ENCODE data around the gene TXNDC5.
A peak's percentile ranks its signal among the peaks of the same experiment; 100 is the strongest.
"Not testable (repeated sequence)": the region's sequence is repeated elsewhere in the genome, so short reads cannot be mapped to it uniquely, and the experiment has no call there.

TXNDC5 gene

DNA sequence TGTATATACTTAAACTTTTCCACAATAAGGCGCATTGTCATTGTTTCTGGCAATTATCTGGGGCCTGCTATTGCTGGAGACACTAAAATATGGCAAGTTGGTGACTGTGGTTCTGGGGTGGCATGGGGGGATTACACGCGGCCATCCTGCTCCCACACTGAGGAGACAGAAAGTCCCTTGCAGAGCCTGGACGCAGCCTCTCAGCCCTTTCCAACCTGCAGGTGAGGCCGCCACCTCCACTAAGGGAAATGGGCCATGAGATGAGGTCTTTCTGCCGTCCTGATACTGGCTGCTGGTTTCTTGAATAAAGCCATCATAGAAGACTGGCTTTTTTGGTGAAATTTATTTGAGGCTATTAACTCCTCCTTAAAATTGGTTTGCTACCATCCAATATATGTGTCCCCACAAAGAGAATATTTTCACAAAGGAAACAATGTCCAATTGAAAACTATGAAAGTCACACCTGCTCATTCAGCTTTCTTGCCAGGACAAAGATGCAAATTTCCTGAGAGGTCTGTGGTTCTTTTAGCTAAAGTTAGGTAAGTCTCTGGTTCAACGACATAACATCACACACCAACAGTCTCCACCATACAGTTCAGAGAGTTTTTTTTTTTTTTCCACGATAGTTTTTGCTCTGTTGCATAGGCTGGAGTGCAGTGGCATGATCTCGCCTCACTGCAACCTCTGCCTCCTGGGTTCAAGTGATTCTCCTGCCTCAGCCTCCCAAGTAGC is 13.0 kb downstream of the TXNDC5 start:
- DNase-seq, result no peak

DNA sequence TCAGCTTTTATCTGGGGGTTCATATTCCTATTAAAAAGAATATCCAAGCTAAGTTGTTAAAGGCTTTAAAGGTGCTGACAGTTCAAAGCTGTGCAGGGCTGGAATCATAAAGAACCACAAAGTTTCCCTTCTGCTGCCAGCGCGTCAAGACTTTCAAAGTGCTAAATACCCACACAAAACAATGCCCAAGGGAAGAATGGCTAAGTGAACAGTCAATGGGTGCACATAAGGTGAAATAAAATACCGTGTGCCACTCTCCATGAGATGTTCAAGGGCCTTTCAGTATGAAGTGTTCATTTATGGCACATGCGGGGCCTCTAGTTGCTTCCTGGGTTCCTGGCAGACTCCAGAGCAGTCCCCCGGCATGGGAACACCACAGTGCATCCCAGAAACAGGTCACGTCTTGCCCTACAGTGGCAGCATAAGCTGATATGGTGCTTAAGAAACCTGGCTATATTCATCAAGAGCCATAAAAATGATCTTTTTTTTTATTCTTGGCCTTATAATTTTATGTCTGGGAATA is 14.1 kb downstream of the TXNDC5 start:
- no peak for DNase-seq

DNA sequence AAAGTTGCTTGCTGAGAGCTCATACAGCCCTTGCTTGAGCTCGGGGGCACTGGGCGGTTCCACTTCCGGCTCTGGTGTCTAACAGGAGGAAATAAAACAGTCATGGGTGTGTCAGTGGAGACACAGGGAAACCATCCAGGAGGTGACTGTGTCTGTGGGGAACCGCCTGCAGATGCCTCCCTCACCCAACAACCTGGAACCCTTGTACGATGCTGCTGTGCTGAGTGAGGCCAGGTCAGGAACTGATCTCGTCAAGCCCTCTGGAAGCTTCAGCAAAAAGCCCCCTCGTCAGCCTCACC is 15.5 kb downstream of the TXNDC5 start:
- DNase-seq, result no peak

DNA sequence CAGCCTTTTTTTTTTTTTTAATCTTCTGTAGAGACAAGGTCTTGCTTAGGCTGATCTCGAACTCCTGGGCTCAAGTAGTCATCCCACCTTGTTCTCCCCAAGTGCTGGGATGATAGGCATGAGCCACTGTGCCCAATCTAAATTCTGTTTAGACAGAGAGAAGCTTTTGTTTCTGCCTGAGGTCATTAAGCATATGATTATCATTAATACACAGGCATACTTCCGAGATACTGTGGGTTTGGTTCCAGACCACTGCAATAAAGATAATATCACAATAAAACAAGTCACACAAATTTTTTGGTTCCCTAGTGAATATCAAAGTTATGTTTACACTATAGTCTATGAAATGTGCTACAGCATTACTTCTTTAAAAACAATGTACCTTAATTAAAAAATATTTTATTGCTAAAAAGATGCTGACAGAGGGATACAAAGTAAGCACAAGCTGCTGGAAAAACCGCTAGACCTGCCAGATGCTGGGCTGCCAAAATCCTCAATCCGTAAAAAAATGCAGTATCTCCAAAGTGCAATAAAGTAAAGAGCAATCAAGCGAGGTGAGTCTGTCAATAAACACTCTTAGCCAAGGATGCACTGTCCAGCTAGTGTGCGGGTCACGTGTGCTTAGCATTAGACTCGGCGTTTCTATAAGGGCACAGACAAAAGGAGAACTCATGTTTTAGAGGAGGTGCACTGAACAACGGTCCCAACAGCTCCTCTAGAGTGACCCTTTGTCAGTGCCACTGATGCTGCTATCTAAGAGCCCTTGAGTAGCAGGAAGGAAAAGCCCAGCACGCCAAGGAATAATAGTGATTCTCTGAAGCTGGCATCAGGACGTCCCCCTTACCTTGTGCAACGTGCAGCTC is 16.1 kb downstream of the TXNDC5 start:
- no peak for DNase-seq

DNA sequence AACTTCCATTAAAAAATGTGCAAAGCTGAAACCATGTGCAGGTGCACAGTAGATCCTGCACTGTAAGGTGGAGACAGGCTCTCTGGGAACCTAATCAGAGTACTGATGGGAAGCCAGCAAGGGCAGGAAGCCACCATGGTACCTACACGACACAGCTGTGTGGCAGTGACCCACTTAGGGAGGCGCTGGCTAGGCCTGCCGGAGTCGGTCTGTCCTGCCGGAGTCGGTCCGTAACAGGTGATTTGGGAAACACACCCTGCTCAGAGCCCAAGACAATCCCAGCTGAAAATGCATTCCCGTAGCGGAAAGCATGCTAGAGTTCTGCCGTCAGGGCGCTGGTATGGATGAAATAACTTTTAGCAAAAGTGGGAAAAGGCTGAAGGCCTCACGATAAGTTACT is 17.2 kb downstream of the TXNDC5 start:
- no peak for DNase-seq

DNA sequence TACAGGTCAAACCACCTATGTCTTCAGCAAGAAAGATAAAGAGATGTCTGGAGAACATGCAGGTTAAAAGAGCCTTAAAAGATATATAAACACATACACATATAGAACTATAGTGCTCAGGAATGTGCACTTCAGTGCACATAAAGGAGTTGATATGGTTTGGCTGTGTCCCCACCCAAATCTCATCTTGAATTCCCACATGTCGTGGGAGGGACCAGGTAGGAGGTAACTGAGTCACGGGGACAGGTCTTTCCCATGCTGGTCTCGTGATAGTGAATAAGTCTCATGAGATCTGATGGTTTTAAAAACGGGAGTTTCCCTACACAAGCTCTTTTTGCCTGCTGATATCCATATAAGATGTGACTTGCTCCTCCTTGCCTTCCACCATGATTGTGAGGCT is 18.2 kb downstream of the TXNDC5 start:
- DNase-seq, result not testable (repeated sequence)

DNA sequence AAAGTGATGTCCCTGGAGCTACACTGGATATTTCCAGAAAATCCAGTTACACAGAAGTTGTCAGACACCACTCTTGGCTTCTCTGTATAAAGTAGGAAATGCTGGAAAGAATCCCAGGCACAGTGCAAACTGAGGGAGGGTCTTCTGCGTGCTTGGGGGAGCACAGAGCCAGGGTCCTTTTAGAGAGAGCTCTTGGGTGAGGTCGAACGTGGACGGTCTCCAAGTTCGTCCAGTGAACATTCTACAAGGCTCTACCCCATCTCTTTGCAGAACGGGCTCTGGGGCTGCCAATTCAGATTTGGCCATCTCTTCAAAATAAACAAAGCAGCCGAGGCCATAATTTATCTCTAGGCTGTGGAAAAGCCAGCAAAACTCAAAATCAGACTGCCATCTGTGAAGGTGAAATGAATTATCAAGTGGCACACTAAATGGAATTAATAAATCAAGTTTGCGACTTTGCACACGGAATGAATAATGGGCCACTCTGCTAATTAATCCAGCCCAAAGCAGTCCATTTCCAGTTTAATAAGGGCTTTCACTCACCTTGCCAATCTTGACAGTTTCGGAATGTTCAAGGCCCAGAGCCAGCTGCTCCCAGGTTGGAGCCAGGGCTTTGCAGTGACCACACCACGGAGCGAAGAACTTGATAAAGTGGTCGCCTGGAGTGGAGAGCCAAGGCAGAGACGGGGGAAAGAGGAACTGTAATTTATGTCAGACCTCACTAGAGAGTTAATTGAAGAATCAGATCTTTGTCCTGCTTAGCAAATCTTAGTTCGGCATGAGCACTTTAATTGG is 19.3 kb downstream of the TXNDC5 start:
- peak in 1 of 51 donors; percentile 4 for DNase-seq

DNA sequence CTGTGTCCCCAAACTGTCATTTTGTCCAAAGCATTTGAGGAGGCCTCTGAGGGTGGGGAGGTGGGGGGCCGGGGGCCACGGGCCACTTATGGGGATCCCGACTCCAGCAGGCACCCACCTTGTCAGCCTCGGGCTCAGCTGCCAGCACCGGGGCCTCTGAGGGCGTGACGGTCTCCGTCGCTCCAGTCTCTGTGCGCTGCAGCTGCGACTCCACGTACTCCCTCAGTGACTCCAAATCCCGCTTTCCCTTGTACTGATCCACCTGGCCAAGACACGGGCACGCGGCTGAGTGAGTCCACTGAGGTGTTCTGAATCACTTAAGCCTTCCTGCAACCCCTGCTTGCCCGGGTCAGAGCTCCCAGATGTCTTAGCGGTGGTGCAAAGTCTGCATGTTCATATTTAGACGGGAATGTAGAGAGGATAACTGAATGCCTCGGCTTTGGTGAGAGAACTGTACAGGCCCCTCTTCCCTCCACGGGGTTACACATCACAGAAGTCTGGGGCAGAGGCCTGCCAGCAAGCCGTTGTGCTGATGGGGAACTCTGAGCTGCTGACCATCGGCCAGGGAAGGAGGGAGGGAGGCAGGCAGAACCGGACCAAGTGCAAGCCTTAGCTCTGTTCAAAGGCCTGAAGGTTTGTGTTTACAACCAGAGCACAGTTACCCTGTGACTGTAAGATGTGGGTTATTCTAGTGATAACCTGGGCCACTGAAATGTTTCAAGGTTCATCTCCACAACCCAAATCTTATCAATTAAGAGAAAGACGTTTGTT is 21.8 kb downstream of the TXNDC5 start:
- no peak for DNase-seq

DNA sequence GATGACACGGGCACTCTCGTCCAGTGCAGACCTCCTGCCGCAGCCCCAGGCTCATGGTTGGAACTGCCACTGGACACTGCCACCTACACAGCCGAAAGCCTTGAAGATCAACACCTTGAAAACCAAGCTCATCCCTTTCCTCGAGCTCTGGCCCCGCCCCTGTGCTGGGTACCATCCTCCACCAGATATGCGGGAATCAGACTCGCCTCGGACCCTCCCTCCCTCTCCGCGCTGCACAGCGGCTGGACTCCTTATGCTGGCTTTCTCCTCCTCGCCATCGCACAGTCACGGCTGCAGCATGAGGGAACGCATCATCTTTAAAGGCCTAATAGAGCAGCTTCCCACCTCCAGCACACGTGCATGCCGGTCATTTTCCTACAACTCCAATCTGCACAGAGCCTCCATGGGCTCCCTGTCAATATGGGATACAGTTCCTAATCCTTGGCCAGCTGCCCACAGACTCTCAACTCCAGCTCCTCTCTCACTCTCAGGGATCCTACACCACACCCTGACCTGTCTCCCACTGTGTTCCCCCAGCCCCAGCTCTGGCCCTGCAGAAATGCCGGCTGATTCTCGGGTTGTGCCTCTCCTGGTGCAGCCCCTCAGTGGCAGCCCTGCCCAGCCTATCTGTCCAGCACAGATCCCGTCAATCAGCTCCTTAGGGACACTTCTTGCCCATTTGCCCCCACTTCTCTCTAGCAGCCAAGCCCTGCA is 23.2 kb downstream of the TXNDC5 start:
- no peak for DNase-seq

DNA sequence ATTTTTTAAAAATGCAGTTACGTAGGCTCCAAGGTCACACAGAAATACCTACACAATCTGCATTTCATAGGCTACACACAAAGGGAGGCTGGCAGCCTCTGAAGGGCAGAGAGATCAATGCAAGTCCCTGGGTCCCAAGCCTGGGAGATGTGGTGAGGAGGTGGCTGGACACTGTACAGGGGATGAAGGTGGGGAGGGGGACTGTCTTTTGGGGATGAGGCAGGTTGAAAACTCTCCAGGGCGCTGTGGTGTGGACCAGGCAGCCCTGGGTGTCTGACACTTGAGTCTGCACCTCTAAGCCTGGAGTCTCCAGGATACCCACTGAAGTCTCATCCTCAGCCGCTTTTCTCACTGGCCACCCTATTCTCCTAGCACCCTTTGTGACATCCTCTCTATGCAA is 24.5 kb downstream of the TXNDC5 start:
- no peak for DNase-seq

DNA sequence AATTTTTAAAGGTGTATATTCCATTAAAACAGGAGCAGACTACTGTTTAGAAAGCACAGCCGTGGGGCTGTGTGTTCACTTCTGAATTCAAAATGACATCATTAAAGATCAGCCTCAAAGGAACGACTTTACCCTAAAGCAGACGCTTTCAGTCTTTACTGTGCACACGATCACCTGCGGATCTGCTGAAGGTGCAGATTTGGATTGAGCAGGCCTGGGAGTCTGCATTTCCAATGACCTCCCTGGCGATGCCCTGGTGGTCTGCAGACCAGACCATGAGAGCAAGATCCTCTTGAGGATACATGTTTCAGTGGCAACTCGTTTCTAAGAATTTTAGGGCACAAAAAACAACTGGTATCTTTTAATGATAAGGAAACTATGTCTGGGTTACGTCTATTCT is 27.2 kb downstream of the TXNDC5 start:
- DNase-seq, result no peak

DNA sequence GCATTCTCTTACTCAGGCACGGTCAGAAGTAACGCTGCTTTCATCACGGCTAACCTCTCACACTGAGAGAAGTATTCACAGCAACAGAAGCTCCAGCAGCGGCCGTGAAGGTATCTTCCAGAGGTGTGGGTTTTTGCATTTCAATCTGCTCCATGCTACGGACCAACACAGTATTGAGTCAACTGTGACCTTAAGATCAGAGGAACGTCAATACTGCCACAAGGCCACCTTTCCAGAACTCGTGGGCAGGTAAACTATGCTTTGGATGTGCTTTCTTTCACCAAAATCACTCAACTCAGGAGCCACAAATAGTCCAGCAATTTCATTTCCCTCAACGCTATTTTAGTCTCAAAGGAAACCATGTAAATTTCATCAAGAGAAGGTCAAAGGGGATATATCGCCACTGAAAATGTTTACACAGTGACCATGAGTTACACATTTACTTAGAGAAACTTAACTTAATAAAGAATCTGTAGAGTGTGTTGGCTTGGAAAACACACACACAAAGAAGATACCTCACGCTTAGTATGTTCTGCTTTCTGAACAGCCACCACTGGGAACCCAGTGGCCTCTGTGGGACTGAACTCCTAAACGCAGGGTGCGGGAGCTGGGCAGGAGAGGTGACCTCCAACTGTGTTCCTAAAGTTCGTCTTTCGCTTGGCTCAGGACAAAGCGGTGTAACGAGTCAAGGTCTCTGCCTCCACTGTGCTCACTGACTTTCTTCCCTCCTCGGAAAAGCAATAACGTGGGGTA is 27.9 kb downstream of the TXNDC5 start:
- no peak for DNase-seq

DNA sequence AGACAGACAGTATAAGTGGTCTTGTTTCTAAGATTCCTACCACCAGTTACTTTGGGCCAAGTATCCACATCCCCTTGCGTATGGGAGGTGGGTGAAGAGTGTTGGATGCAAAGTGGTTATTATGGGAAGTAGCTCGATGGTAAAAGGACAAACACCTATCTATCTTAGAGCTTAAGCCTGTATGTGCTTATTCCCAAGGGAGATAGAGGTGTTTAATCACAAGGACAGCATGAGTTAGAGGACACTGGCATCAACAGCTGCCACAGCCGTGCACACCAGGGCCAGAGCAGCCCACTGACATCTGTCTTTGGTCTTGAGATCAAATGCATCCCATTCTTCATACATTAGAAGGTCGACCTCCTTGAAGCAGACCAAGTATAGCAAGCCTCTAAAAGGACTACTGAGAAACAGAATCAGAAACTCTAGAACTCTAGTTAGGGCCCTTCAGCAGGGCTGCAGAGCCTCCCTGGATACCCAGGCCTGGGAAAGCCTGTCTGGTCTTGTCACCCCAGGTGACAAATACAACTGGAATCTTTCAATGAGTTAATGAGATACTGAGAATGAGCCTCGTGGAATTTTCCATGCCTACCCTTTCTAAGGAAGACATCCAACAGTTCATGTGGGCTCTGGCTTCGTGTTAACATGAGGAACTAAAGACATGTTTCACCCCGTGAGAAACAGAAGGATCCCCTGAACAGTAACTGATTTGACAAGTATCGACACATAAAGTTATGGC is 28.7 kb downstream of the TXNDC5 start:
- no peak for DNase-seq

DNA sequence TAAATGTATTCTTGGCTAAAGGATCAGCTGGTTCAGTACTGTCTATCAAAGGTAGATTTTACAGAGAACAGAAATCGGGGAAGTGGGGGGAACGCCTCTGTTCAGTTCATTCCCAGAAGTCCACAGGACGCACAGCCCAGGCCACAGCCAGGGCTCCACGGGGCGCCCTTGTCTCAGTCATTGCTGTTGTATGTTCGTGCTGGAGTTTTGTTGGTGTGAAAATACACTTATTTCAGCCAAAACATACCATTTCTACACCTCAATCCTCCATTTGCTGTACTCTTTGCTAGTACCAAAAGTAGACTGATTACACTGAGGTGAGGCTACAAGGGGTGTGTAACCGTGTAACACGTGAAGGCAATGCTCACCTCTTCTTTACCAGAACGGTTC is 29.9 kb downstream of the TXNDC5 start:
- no peak for DNase-seq

DNA sequence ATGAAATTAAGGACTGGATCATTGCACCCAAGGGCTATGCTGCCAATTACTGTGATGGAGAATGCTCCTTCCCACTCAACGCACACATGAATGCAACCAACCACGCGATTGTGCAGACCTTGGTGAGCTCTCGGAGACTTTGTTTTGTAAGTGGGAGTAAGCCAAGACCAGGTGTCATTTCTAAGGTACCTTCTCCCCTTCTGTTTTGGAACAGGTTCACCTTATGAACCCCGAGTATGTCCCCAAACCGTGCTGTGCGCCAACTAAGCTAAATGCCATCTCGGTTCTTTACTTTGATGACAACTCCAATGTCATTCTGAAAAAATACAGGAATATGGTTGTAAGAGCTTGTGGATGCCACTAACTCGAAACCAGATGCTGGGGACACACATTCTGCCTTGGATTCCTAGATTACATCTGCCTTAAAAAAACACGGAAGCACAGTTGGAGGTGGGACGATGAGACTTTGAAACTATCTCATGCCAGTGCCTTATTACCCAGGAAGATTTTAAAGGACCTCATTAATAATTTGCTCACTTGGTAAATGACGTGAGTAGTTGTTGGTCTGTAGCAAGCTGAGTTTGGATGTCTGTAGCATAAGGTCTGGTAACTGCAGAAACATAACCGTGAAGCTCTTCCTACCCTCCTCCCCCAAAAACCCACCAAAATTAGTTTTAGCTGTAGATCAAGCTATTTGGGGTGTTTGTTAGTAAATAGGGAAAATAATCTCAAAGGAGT is 30.4 kb downstream of the TXNDC5 start:
- no peak for DNase-seq

DNA sequence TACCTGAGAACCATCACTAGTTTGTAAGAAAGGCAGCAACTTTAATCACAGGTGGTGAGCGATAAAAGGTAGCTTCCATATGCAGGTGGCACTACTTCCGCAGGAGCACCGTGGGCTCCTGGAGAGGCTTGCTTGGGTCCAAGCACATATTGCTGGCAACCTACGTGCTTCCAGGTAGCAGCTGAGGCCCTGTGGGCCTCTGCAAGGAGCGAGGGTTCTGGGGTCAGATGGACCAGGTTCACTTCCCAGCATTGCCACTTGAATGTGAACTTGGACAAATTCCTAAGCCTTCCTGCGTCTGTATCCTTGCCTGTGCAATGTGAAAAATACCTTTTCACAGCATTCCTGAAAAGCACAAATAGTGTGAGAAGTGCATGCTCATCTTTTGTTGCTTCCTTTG is 31.0 kb downstream of the TXNDC5 start:
- DNase-seq, result no peak

DNA sequence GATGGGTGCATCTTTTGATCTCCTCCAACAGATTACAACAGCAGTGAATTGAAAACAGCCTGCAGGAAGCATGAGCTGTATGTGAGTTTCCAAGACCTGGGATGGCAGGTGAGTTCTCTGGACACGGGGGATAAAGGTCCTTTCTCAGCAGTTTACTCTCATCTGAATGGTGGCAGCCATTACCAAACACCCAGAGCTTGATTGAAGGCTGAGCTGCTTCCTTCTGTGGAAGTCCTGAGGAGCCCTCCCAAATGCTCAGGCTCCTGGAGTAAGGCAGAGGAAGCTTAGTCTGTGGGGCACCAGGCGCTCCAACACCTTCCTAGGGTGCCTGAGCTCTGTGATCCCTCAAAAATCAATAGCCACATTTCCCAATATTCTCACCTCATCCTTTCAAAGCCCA is 31.5 kb downstream of the TXNDC5 start:
- no peak for DNase-seq

DNA sequence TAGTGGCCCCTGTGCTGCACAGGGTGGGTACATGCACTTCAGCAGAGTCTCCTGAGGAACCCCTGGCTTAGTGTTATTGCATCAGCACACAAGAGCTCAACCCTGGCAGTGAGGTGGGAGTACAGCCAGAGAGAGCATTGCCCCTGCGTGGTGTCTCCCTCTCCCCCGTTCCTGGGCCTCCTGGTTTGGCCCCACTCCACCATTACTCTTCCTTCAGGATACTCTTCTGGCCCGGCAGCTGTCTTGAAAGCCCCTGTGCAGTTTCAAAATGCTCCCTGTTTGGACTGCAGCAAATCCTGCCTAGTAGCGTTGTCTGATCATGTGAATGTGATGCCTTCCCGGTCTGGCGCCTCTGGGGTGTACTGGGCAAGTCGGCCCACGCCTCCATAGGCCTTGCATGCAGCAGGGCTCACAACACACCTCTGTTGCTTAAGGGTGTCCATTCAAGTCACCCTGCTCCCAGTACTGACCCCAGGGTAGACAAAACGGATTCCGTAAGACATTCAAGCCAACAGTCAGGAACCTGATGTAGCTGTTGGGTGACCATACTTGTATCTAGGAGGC is 32.1 kb downstream of the TXNDC5 start:
- DNase-seq, result no peak

Data from hypothalamus (tissue), 51 donors.